GM12874 (cell line): ENCODE data around the gene ETV4.

Experiments used
- TF ChIP-seq, protein P1 (sequence below): IDR thresholded peaks from 2 replicates; pipeline ENCODE4 v1.5.1; 2011; ENCODE audit warnings: low read depth, mild to moderate bottlenecking, control low read depth, low read length, moderate library complexity; ENCODE audit not compliant: insufficient read depth

ETV4 gene

DNA sequence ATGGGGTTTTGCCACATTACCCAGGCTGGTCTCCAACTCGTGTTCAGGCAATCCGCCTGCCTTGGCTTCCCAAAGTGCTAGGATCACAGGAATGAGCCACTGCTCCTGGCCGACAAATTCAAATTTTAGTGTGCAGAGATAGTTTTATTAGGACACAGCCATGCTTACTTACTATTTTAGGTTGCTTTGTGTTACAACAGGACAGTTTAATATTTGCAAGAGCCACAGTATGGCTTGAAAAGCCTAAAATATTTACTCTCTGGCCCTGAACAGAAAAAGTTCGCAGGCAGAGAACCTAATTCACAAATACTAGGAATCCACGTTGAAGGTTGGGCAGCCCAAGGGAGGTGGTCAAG is 12.6 kb upstream of the ETV4 start:
- TF ChIP-seq, protein P1, sequence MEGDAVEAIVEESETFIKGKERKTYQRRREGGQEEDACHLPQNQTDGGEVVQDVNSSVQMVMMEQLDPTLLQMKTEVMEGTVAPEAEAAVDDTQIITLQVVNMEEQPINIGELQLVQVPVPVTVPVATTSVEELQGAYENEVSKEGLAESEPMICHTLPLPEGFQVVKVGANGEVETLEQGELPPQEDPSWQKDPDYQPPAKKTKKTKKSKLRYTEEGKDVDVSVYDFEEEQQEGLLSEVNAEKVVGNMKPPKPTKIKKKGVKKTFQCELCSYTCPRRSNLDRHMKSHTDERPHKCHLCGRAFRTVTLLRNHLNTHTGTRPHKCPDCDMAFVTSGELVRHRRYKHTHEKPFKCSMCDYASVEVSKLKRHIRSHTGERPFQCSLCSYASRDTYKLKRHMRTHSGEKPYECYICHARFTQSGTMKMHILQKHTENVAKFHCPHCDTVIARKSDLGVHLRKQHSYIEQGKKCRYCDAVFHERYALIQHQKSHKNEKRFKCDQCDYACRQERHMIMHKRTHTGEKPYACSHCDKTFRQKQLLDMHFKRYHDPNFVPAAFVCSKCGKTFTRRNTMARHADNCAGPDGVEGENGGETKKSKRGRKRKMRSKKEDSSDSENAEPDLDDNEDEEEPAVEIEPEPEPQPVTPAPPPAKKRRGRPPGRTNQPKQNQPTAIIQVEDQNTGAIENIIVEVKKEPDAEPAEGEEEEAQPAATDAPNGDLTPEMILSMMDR: no peak

- TF ChIP-seq, protein P1: no peak
These were observed 10.2 kb upstream of the ETV4 start for GRCh38 chr17:43556292-43556691.

- TF ChIP-seq, protein P1: no peak
These were observed 8.7 kb upstream of the ETV4 start for GRCh38 chr17:43554857-43555256.

GRCh38 chr17:43553573-43553972 is 7.4 kb upstream of the ETV4 start:
- TF ChIP-seq, protein P1: no peak

DNA sequence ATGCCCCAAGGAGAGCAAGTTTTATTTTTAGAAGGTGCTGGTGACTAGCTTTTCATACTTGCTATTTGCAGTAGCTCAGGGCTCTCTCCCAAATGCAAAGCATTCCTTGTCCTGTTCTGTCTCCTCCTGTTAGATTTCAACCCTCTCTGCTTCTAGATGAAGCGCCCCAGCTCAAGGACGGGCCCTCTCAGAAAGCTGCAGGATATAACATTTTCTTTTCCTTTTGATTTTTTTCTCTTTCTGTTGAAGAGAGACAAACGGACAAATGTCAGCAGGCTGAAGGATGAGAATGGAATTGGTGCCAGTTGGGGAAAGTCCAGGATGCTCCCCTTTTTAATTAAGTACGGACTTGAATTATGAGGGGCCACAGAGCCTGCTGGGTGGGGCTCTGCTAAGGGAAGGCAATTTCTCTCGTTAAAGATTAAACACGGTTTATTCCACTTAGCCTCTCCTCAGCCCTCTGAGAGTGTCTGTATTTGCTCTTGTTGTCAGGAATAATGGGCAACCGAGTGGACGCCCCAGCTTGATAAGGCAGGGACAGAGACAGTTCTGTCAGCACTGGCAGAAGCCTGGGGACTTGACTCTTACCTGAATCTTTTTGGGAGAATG is 6.2 kb upstream of the ETV4 start:
- TF ChIP-seq, protein P1: no peak

- TF ChIP-seq, protein P1: no peak
These were observed 4.6 kb upstream of the ETV4 start for GRCh38 chr17:43550754-43551153.

DNA sequence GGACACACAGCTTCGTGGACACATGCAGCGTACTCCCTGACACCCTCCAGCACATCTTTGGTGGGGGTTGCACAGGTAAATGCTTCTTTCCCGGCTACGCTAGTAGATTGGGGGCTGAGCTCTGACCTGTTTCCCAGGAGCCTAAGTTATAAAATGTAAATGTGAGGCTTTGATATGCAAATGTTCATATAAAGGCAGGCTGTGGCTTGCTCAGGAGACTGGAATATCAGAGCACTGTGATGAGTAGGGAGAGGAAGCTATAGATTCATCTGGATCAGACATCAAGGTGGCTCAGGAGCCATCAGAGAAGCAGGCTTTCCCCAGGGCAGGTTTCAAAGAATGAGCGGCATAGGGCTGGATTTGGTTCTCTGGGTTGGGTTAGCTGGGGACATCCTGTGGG is 3.4 kb upstream of the ETV4 start:
- TF ChIP-seq, protein P1: no peak
